Skin of body (tissue), 3 donors: ENCODE results near the gene RARS2. TPM values are rescaled to one million over a fixed set of nuclear protein-coding genes. Genes with fewer than 3 reads are reported as not detected.
"Not testable (repeated sequence)": the region's sequence is repeated elsewhere in the genome, so short reads cannot be mapped to it uniquely, and the experiment has no call there.

Experiments
- DNase-seq: peaks from one replicate; lab custom pipeline; 2025; lab: John Stamatoyannopoulos, UW
- small RNA-seq: library from RNA; depleted of rRNA; stranded (forward); fragments of <200 nt; gene quantifications from one replicate; pipeline ENCODE3, GENCODE V24; 2014; ENCODE audit warnings: low replicate concordance
- total RNA-seq: library from RNA; depleted of rRNA; stranded (reverse); fragments of >200 nt; gene quantifications from one replicate; pipeline ENCODE4 v1.2.3, GENCODE V29; 2014

RARS2 gene
- total RNA-seq, 1 donor from 2014 or later = 48.5 TPM

GRCh38 chr6:87501809-87502572 is 87.8 kb downstream of the RARS2 start:
- no peak for DNase-seq

- no peak for DNase-seq
Observed at GRCh38 chr6:87498048-87498447, 91.7 kb downstream of the RARS2 start.

- DNase-seq = no peak
Observed at GRCh38 chr6:87494761-87495422, 94.9 kb downstream of the RARS2 start.

- DNase-seq = not testable (repeated sequence)
Observed at GRCh38 chr6:87489326-87489725, 100.5 kb downstream of the RARS2 start.

GRCh38 chr6:87487555-87487954 is 102.2 kb downstream of the RARS2 start:
- no peak for DNase-seq

GRCh38 chr6:87484491-87484890 is 105.3 kb downstream of the RARS2 start:
- no peak for DNase-seq

- no peak for DNase-seq
Observed at GRCh38 chr6:87483929-87484328, 105.9 kb downstream of the RARS2 start.

- no peak for DNase-seq
Observed at GRCh38 chr6:87482366-87482765, 107.4 kb downstream of the RARS2 start.

- DNase-seq = no peak
Observed at GRCh38 chr6:87481931-87482330, 107.9 kb downstream of the RARS2 start.

- peak; percentile 56 for DNase-seq
Observed at GRCh38 chr6:87473419-87473903, 116.3 kb downstream of the RARS2 start.

GRCh38 chr6:87472525-87473418 is 117.0 kb downstream of the RARS2 start, which contains the start of gene SLC35A1:
SLC35A1 (plus strand) TSS chr6:87472974; CDS start chr6:87473004, 30 bp downstream.
- peak; percentile 90 for DNase-seq

GRCh38 chr6:87465051-87465450 is 124.7 kb downstream of the RARS2 start:
- DNase-seq = no peak

Small RNA genes lying within 50 kb of the gene (small RNA-seq; reads per million reads assigned to genes)
- not detected for gene RNU6-444P

Other genes starting within 250 kb of the RARS2 start
- 5.6 TPM for gene C6orf163, start 245.2 kb downstream of the RARS2 start, total RNA-seq
- gene CFAP206, start 182.0 kb downstream of the RARS2 start, total RNA-seq = 0.49 TPM
- gene SLC35A1, start 117.0 kb downstream of the RARS2 start, total RNA-seq = 16.6 TPM
- 26.9 TPM for gene ORC3, start 148 bp upstream of the RARS2 start, total RNA-seq
- gene AKIRIN2, start 112.2 kb upstream of the RARS2 start, total RNA-seq = 30.2 TPM